T1000 (cell line): Measurements from ENCODE around the gene UBXN11.
"Not testable (repeated sequence)": the region's sequence is repeated elsewhere in the genome, so short reads cannot be mapped to it uniquely, and the experiment has no call there.

Experiments used
- DNase-seq: peaks from one replicate; lab custom pipeline; 2025; ENCODE audit warnings: mixed read lengths; lab: John Stamatoyannopoulos, UW

UBXN11 gene

DNA sequence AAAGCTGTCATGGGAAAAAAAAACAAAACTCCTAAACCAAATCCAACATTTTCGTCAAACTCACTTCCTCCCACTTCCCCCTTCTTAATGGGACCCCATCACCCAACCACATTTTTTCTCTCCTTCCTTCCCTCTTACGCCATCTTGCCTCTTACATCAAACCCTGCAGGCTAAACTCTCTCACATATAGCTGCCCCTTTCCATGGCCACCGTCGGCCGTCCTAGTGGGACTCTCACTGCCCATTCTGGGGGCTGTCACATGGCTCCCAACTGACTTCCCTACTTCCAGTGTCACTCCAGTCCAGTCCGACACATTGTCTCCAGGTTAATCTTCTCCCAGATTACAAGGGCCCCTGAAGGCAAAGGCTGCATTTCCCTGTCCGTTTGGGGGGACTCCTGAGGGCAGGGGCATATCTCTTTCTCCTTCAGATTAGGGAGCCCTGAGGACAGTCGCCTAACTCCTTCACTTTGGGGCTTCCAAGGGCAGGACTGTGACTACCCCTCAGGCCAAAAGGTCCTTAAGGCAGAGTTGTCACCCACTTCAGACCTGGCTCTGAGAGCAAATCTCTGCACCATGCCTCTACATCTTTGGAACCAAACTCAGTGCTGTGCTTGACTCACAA, 658 bp downstream of the UBXN11 start:
- DNase-seq = no peak

DNA sequence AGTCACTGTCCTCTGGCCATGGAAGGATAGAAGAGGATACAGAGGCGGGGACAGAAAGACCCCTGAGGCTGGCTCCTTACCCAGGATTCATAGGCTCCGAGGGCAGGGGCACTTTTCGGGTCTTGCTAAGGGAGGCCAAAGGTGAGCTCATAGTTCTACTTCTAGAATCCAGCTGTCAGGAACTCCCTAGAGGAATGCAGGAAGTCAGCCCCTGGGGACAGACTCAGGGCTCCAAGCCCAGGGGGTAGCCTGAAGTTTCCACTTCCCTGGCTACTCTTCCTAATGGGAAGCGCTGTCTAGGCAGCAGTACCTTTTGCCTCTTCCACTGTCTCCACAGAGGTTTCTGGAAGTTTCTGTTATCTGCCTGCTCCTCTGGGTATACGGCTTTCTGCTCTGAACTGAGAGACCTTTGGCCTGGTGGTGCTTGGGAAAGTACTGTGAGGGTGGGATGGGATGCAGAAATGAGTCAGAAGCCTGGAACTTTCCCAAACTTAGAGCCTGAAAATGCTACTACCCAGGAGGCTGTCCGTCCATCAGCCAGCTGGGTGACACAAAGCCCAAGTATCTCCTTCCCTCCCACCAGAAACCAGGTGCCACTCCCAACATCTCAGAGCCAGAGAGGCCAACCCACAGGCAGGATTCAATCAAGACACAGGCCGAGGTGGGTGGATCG, 3.6 kb downstream of the UBXN11 start:
- no peak for DNase-seq

DNA sequence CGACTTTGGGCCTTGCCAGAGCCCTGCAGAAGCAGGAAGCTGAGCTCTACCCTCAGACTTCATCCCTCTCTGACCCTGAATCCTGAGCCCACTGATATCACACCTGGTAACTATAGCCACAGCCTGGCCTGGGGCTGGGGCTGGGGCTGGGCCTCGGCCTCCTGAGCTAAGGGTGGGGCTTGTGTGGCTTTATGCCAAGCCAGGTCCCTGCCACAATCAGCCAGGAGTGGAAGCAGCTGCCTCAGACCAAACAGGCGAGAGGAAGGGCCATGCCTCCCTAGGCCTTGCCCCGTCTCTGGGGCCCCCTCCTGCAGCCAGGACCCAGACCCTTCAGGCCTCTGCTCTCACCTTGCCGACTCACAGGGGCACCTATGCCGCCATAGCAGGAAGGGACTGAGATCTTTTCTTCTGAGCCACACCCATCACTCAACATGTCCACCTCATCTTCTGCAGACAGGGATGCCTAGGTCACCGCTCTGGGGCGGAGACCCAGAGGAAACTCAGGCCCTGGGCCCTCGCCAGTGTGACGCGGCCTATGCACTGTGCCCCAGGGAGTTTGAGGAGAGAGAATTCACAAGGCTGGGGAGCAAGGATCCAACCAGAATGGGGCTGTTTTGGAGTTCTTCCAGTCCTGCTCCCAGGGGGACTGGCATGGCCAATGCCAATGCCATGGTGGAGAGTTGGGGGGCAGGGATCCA, 5.7 kb downstream of the UBXN11 start:
- DNase-seq = no peak

DNA sequence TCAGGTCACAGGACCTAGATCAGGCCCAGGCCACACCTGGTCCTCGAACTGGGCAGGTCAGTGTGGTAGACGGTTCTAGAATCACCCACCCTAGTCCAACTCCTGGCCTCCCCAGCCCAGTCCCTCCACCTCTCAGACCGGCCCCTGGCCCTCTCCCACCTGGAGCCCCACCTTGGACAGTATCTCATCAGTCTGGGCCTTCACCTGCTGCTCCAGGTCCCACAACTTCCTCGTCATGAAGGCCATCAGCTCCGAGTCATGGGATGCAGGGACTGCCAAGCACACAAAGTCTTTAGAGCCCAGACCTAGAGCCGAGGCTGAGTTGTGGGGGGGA, 8.7 kb downstream of the UBXN11 start:
- no peak for DNase-seq

DNA sequence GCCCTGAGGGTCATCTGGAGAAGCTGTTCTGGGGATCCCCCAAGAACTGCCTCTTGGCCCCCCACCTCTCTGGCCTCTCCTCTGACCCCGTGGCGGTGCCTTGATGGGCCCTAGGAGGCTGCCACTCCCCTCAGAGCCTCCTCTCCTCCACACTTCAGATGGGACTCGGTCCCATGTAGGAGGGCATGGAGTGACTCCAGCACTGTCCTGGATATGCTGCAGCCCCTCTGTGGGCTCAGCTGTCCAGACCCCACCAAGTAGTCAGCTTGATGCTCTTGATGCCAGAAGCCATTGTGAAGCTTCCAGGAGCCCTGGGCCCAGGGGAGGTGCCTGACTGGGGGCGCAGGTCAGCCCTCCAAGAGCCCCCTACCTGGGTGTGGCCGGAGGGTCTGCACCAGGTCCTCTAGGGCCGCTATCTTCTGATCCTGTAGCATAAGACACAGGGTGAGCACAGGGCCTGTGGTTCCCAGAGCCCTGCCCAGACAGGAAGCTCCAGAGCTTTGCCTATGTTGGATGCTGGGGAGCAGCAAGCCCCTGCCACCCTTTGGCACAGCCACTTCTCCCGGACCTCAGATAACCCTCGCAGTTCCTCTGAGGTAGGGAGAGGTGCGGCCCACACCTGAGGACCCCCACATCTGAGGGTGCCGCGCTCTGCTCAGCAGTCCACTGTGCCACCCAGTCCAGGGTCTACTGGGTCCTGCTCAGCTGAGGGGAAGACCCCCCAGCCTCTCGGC, 9.2 kb downstream of the UBXN11 start:
- no peak for DNase-seq

DNA sequence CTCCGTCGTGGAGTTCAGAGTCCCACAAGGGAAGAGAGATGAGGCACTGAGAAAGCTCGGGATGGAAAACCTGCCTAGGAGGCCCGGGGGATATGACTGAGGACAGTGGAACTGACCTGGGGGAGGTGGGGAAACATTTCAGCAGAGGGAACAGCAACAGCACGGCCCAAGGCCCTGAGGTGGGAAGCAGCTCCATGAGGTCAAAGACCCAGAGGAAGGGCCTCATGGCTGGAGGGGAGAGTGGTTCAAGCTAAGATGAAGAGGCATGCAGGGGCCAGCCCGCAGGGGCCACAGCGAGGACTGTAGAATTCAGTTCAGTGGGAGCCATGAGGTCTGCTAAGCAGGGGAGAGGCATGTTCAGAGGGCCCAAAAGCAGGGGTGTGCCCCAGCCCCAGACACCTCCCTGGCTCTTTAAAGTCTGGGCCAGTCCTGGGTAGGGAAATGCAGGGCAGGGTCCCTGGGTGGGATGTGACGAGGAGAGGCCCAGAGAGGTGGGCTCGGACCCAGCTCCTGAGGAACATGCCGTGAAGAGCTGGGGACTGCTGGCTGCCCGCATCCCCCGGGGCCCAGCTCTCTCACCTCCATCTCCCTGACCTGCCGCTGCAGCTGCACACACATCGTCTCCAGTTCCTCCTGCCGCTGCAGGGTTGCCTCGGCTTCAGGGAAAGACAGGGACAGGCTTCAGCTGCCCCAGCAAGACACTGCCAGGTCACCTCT, 9.9 kb downstream of the UBXN11 start:
- no peak for DNase-seq

DNA sequence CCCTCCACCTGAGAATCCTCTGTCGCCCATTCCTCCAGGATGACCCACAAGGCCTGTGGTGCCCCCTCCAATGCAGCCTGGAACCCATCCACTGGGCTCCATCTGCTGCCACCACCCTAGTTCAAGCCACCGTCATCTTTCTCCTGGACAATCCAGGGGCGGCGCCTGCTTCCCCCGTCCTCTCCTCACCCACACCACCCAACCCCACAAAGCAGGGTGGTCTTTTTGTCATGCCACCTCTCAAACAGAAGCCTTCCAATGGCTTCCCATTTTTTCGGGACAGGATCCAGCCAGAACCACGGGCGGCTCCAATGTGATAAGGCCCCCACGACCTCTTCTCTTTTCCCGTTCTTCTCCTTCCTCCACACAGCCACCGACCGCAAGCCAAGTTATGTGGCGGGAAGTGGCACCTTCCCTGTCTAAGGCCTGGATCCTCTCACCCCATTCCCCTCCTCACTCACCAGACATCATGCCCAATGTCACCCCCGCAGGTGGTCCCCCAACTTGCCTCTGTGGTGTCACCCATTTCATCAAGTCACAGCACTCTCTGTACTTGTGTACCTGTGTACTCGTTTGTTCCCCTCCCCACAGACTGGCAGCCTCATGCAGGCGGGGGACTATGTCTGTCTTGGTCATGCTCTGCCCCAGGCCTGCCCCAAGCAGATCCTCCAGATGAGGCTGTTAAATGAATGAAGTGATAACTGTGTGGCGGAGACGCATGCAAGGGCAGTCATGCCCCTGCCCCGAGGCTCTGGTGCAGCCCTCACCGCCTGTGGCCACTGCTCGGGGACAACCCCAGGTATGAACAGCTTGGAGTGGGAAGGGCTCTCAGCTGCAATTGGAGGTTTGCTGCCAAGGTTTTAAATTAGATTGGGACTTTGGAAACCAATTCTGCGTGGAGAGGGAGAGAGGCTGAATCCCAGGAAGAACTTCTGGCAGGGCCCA, 11.0 kb downstream of the UBXN11 start:
- DNase-seq = no peak

DNA sequence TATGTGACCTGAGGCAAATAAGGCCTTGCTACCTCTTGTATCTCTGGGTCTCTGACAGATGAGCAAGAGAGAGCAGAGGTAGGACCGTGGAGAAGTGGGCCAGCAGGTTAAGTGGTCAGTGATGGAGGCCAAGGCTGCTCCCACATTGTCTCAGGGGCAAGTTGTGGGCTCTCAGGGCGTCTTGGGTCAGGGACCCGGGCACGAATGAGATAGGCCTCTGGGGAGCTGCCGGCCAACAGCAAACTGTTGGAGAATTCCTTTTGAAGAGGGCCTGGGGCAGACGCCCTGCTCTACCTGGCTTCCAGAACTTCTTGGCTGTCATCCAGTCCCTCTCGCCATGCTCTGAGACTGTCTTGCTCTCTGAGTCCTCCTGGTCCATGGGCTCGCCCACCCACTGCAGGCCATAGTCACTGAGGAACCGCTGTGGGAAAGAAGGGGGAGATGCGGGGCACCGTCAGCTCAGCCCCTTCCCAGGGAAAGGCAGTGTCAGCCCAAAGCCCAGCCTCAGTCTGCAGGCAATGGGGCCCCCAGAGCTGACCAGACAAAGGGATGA, 12.4 kb downstream of the UBXN11 start:
- no peak for DNase-seq

DNA sequence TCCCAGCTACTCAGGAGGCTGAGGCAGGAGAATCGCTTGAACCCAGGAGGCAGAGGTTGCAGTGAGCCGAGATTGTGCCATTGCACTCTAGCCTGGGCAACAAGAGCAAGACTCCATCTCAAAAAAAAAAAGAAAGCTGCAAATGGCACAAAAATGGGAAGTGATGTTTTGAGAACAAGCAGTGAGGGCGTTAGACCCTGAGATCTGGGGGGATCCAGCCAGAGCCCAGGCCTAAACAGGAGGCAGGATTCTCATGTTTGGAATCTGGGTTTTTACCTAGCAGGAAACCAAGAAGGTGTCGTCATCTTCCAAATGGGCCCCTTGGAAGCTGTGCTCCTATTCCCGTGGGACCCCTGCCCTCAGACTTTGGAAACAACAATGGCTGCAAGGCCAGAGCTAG, 13.7 kb downstream of the UBXN11 start:
- not testable (repeated sequence) for DNase-seq

DNA sequence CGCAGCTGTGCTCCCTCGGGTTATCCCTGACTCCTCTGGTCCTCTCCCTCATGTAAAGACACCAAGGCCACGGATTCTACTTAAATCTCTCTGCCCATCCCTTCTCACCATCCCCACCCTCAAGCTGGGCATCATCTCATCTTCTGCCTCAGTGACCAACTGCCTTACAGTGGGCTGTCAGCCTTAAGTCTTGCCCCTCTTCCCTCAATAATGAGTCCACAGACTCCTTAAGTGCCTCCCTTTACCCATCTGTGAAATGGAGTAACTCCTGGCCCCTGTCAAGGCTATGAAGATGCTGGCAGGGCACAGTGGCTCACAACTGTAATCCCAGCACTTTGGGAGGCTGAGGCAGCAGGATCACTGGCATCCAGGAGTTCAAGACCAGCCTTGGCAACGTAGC, 14.5 kb downstream of the UBXN11 start:
- DNase-seq = no peak

DNA sequence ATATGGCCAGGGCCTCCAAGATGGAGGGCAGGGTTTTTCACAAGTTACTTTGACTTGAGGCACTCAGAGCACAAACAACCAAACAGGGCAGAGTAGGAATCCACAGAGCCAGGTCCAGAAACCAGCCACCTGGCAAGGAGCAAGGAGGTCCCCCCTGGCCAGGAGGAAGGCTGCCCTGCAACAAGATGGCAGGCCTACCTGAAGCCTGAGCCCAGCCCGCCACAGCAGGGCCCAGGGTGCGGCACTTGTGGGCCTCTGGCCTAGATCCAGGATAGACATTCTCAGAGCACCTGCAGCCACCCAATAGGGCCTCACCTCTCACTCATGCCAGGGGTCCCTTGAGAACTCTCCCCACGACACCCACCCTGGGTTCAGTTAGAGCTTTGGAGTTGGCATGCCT, 15.0 kb downstream of the UBXN11 start:
- DNase-seq = no peak

DNA sequence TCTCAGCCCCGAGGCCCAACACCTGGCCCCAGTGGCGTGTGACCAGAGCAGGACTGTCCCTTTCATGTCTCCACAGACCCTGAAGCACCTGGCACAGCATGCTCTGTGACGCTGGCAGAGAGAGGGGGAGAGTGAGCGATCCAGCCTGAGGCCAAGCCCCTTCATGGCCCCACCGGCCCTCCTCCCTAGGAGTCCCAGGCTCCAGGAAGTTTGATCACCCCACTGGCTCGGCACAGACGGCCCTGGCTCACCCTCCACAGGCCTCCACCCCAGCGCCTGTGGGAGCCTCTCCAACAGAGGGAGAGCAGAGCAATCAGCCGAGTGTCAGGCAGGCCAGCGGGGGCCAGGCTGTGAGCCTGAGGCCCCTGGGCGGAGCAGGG, 15.6 kb downstream of the UBXN11 start:
- DNase-seq = no peak

DNA sequence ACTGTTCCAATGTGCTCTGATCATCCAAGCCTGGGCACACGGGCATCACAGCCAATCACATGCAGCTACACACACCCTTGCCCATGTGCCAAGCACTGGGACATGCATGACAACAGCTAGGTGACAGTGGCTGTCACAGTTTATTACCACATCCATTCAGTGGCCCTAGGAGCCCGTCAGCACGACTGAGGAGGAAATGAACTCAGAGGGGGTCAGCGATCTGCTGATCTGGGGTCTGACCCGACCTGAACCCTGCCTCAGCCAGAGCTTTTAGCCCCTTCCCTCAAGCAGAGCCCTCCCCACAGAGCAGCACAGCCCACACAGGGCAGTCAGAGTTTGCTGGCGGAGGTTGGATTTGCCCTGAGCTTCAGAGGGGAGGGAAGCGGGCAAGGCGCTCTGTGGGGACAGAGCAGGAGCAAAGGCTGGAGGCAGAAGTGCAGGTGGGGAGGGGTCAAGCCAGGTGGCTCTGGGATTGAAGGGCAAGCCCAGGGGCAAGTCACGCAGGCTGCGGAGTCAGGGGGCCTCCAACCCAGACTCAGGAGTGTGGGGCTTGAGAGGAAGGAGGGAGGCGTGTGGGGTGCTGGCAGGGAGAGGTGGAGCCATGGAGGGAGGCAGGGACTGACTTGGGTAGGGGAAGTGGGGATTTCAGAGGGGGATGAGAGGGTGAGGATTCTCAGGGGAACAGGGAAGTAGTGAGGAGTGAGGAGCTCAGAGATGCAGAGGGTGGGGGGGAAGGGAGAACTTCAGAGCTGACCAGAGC, 16.1 kb downstream of the UBXN11 start:
- no peak for DNase-seq

DNA sequence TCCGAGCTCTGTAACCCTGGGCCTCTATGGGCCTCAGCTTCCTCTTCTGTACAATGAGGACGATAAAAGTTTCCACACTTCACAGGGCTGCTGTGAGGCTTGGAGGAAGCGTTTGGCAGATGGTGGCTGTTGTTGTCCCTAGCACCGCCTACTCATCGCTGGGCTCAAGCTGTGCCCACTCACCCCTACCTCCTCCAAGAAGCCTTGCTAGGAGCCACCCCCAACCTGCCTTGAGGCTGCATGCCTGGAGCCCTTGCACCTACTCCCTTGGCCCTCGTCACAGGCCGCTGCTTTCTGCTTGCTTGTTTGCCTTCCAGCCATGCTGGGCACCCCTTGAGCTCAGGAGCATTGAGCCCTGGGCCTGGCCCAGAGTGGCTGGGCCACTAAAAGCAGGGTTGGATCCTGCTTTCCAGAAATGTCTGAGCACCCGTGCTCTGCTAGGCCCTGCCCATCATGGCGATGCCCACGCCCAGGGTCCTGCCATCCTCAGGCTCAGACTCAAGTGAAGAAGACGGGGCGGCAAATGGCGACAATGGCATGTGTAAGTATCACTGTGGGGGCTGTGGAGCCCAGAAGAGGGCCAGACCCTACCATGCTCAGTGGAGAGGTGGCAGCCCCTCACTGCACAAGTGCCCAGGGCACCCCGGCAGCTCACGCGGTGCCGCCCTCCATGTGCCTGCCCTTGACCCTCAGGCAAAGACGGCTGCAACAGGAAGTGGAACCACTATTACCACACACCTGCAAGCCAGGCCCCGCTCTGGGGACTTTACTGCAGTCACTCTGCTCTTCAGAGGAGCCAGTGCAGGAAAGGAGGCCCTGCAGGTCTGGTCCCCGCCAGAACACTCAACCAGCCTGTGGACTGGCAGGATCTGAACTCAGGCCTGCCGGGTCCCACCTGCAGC, 17.0 kb downstream of the UBXN11 start:
- no peak for DNase-seq

DNA sequence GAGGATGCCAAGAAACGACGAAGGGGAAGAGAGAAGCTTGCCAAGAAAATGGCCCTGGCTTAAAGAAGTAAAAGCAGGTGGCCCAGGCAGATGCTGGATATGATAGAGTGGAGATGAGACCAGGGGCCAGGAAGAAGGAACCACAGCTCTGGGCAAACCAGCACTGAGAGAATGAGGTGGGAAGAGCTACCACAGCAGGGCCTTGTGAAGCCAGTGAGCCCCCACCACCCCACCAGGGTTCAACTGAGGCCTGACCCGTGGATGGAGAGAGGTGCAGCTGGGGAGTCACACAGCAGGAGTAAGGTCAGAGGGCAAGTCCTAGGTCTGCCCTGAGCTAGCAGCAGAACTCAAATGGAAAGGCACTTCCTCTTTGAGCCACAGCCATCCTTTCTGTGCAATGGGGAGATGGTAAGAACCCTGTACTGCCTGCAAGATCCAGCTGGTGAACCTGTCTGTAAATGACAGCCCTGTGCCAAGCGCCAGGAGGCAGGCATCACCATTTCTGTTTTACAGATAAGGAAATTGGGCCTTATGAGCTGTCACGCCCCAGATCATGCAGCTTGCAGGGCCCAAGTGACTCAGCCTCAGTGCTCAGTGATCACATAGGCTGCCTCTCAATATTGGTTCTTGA, 18.0 kb downstream of the UBXN11 start:
- DNase-seq = no peak

DNA sequence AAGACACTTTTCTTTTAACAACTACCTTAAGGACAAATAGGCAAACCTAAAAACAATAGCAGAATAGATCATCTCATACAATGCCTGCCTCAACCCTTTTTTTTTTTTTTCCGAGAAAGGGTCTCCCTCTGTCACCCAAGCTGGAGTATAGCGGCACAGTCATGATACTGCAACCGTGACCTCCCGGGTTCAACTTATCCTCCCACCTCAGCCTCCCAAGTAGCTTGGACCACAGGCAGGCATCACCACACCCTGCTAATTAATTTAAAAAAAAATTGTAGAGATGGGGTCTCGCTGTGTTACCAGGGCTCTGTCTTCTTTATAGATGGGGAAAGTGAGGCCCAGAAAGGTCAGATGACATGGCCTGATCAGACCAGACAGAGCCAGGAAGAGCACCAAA, 18.6 kb downstream of the UBXN11 start:
- no peak for DNase-seq

DNA sequence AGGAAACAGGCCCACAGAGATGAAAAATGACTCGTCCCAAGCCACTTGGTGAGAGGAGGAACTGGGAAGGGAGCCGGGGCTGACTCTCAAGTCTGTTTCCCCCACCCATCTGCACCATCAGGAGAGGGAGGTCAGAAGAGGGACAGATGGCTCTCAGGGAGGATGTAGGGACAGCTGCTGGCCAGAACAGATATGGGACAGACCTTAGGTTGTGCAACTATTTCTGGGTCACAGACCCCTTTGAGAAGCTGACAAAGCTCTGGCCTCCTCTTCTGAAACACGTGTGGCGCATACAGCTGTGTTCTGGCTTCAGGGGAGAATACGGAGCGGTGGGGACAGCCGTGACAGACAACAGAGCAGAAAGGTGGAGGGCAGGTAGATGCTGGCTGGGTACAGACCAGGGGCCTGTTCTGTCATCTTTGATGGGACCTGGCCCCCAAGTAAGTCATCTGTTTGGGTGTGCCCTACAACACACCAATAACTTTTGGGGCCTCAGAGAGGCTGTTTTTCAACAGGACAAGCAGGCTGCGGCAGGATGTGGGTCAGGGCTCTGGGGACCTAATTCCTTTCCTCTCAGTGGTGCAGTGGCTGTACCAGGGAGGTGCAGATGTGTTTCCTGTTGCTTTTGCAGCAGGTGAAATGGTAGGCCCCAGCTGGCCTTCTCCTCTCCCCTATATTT, 19.3 kb downstream of the UBXN11 start:
- no peak for DNase-seq

DNA sequence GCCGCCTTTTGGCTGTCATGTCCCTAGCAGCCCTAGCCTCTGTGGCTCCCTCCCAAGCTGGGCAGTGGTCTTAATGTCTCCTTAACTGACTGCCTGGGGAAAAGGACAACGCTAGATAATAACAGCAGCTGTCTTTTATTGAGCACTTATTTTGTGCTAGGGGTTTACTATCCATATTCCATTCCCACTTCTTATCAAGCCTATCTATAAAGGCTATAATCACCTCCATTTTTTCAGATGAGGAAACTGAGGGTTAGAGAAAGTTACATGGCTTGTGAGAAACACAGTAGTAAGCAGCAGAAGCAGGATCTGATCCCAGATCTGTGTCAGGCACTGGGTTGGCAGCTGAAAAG, 20.4 kb downstream of the UBXN11 start:
- DNase-seq = no peak
